ENCODE data around the gene FBXO30. TPM values are rescaled to one million over a fixed set of nuclear protein-coding genes. Genes with fewer than 3 reads are reported as not detected.

Gene FBXO30
- total and polyA plus RNA-seq, 12 donors, result 3.6 to 18.4 (median 13.2) TPM

GRCh38 chr6:145829102-145829501 lies 14.5 kb upstream of the FBXO30 start:
- peak in 6 of 8 donors; percentile 35 to 81 (median 72) for ATAC-seq
- WGBS, 2 donors, result 30 to 46% methylated on average over 2 of the region's 2 CpGs

GRCh38 chr6:145824344-145824743 lies 9.7 kb upstream of the FBXO30 start:
- Histone ChIP-seq H3K27ac (no peak overlapping the region), H3K4me1 (peaks cover 0 to 14% (median 5%) of the 10 kb centered on the region in 9 donors), H3K27me3 (no peaks in the 10 kb centered on the region), H3K4me3 (no peak overlapping the region), H3K9me3 (no peaks in the 10 kb centered on the region), H3K36me3 (no peaks in the 10 kb centered on the region)
- intact Hi-C loops (cut with DNase I), result no loop called here
- DNase-seq, result no peak
- no peak for TF ChIP-seq CTCF (IDR thresholded peaks at IDR 0.05)
- ATAC-seq, result no peak
- WGBS, 2 donors, result 96 to 99% methylated on average over 3 of the region's 3 CpGs

More at GRCh38 chr6:145829102-145829501, 14.5 kb upstream of the FBXO30 start:
- DNase-seq, result peak; percentile 24 to 31
- no peaks in the 10 kb centered on the region for H3K27me3 ChIP-seq
- no peaks in the 10 kb centered on the region for H3K36me3 ChIP-seq
- H3K4me1 ChIP-seq, result peaks cover 0 to 15% (median 9%) of the 10 kb centered on the region in 9 donors
- intact Hi-C loops (cut with DNase I), result no loop called here
- H3K27ac ChIP-seq, result no peak overlapping the region
- no peak for TF ChIP-seq CTCF (IDR thresholded peaks at IDR 0.05)
- no peak overlapping the region for H3K4me3 ChIP-seq
- H3K9me3 ChIP-seq, result no peaks in the 10 kb centered on the region

- no peak for ATAC-seq
- H3K27me3 ChIP-seq, result no peaks in the 10 kb centered on the region
- WGBS, 2 donors, result 59 to 71% methylated on average over 1 of the region's 1 CpG
- DNase-seq, result no peak
- H3K36me3 ChIP-seq, result no peaks in the 10 kb centered on the region
- no peaks in the 10 kb centered on the region for H3K9me3 ChIP-seq
- intact Hi-C loops (cut with DNase I), result no loop called here
- no peak for TF ChIP-seq CTCF (IDR thresholded peaks at IDR 0.05)
- no peak overlapping the region for H3K27ac ChIP-seq
- H3K4me1 ChIP-seq, result peaks cover 0 to 12% (median 4%) of the 10 kb centered on the region in 9 donors
- H3K4me3 ChIP-seq, result no peak overlapping the region
These were observed 8.8 kb upstream of the FBXO30 start for GRCh38 chr6:145823328-145823944.

GRCh38 chr6:145822456-145822855 lies 7.9 kb upstream of the FBXO30 start:
- 91% methylated on average over 2 of the region's 2 CpGs for WGBS, 2 donors
- ATAC-seq (no peak), DNase-seq (no peak)
- peaks cover 0 to 22% (median 12%) of the 10 kb centered on the region in 9 donors for H3K4me1 ChIP-seq
- no peak overlapping the region for H3K27ac ChIP-seq
- no peaks in the 10 kb centered on the region for H3K36me3 ChIP-seq
- H3K9me3 ChIP-seq, result no peaks in the 10 kb centered on the region
- no peaks in the 10 kb centered on the region for H3K27me3 ChIP-seq
- intact Hi-C loops (cut with DNase I), result no loop called here
- no peak overlapping the region for H3K4me3 ChIP-seq
- TF ChIP-seq CTCF (IDR thresholded peaks at IDR 0.05), result no peak

Measured in heart right ventricle (tissue), 16 donors.